ENCODE data around the gene SERF2.
A peak's percentile ranks its signal among the peaks of the same experiment; 100 is the strongest.

The SERF2 gene

GRCh38 chr15:43771816-43772215, 20.3 kb upstream of the SERF2 start:
- H3K4me3 ChIP-seq (ENCODE audit: low read length in 2 of 2): no peak overlapping the region
- no peaks in the 10 kb centered on the region for H3K9me3 ChIP-seq (ENCODE audit: control insufficient read depth in 2 of 2, low read length in 2 of 2)
- peaks cover 11 to 18% of the 10 kb centered on the region in 2 donors for H3K4me1 ChIP-seq (ENCODE audit: control insufficient read depth in 2 of 2, insufficient read depth in 2 of 2, low read length in 2 of 2)
- H3K27ac ChIP-seq (ENCODE audit: low read depth in 2 of 2, low read length in 2 of 2): no peak overlapping the region
- H3K27me3 ChIP-seq (ENCODE audit: control insufficient read depth in 2 of 2, insufficient read depth in 2 of 2, low read length in 2 of 2): no peaks in the 10 kb centered on the region
- no peak overlapping the region for H3K9ac ChIP-seq (ENCODE audit: low read depth in 1 of 2, low read length in 2 of 2)
- H3K36me3 ChIP-seq (ENCODE audit: control insufficient read depth in 2 of 2, insufficient read depth in 2 of 2, low read length in 2 of 2): peaks cover 56 to 69% of the 10 kb centered on the region in 2 donors

- no peaks in the 10 kb centered on the region for H3K9me3 ChIP-seq (ENCODE audit: control insufficient read depth in 2 of 2, low read length in 2 of 2)
- no peak overlapping the region for H3K27ac ChIP-seq (ENCODE audit: low read depth in 2 of 2, low read length in 2 of 2)
- H3K4me1 ChIP-seq (ENCODE audit: control insufficient read depth in 2 of 2, insufficient read depth in 2 of 2, low read length in 2 of 2): peaks cover 14 to 24% of the 10 kb centered on the region in 2 donors
- H3K36me3 ChIP-seq (ENCODE audit: control insufficient read depth in 2 of 2, insufficient read depth in 2 of 2, low read length in 2 of 2): peaks cover 54 to 62% of the 10 kb centered on the region in 2 donors
- H3K27me3 ChIP-seq (ENCODE audit: control insufficient read depth in 2 of 2, insufficient read depth in 2 of 2, low read length in 2 of 2): no peaks in the 10 kb centered on the region
- no peak overlapping the region for H3K4me3 ChIP-seq (ENCODE audit: low read length in 2 of 2)
- H3K9ac ChIP-seq (ENCODE audit: low read depth in 1 of 2, low read length in 2 of 2): no peak overlapping the region
Measured at GRCh38 chr15:43772624-43773023, 19.5 kb upstream of the SERF2 start.

GRCh38 chr15:43774062-43774461, 18.1 kb upstream of the SERF2 start:
- Histone ChIP-seq H3K27ac (ENCODE audit: low read depth in 2 of 2, low read length in 2 of 2) (no peak overlapping the region), H3K4me3 (ENCODE audit: low read length in 2 of 2) (no peak overlapping the region), H3K4me1 (ENCODE audit: control insufficient read depth in 2 of 2, insufficient read depth in 2 of 2, low read length in 2 of 2) (peaks cover 14 to 28% of the 10 kb centered on the region in 2 donors), H3K27me3 (ENCODE audit: control insufficient read depth in 2 of 2, insufficient read depth in 2 of 2, low read length in 2 of 2) (no peaks in the 10 kb centered on the region), H3K9me3 (ENCODE audit: control insufficient read depth in 2 of 2, low read length in 2 of 2) (no peaks in the 10 kb centered on the region), H3K9ac (ENCODE audit: low read depth in 1 of 2, low read length in 2 of 2) (no peak overlapping the region), H3K36me3 (ENCODE audit: control insufficient read depth in 2 of 2, insufficient read depth in 2 of 2, low read length in 2 of 2) (peaks cover 43 to 48% of the 10 kb centered on the region in 2 donors)

- Histone ChIP-seq H3K9ac (ENCODE audit: low read depth in 1 of 2, low read length in 2 of 2) (peak overlapping the region; percentile 82 to 99), H3K4me3 (ENCODE audit: low read length in 2 of 2) (peak overlapping the region; percentile 89 to 94), H3K36me3 (ENCODE audit: control insufficient read depth in 2 of 2, insufficient read depth in 2 of 2, low read length in 2 of 2) (peaks cover 30 to 35% of the 10 kb centered on the region in 2 donors), H3K4me1 (ENCODE audit: control insufficient read depth in 2 of 2, insufficient read depth in 2 of 2, low read length in 2 of 2) (peaks cover 14 to 28% of the 10 kb centered on the region in 2 donors), H3K27ac (ENCODE audit: low read depth in 2 of 2, low read length in 2 of 2) (peak overlapping the region; percentile 94 to 96), H3K9me3 (ENCODE audit: control insufficient read depth in 2 of 2, low read length in 2 of 2) (no peaks in the 10 kb centered on the region), H3K27me3 (ENCODE audit: control insufficient read depth in 2 of 2, insufficient read depth in 2 of 2, low read length in 2 of 2) (no peaks in the 10 kb centered on the region)
Measured at GRCh38 chr15:43775411-43775965, 16.6 kb upstream of the SERF2 start.

- Histone ChIP-seq H3K9me3 (ENCODE audit: control insufficient read depth in 2 of 2, low read length in 2 of 2) (no peaks in the 10 kb centered on the region), H3K27ac (ENCODE audit: low read depth in 2 of 2, low read length in 2 of 2) (peak overlapping the region; percentile 94 to 96), H3K27me3 (ENCODE audit: control insufficient read depth in 2 of 2, insufficient read depth in 2 of 2, low read length in 2 of 2) (no peaks in the 10 kb centered on the region), H3K4me1 (ENCODE audit: control insufficient read depth in 2 of 2, insufficient read depth in 2 of 2, low read length in 2 of 2) (peaks cover 14 to 28% of the 10 kb centered on the region in 2 donors), H3K9ac (ENCODE audit: low read depth in 1 of 2, low read length in 2 of 2) (peak overlapping the region; percentile 82 to 99), H3K36me3 (ENCODE audit: control insufficient read depth in 2 of 2, insufficient read depth in 2 of 2, low read length in 2 of 2) (peaks cover 28 to 29% of the 10 kb centered on the region in 2 donors), H3K4me3 (ENCODE audit: low read length in 2 of 2) (peak overlapping the region; percentile 89 to 94)
Measured at GRCh38 chr15:43776101-43776717, 15.9 kb upstream of the SERF2 start.

- Histone ChIP-seq H3K36me3 (ENCODE audit: control insufficient read depth in 2 of 2, insufficient read depth in 2 of 2, low read length in 2 of 2) (peaks cover 23 to 24% of the 10 kb centered on the region in 2 donors), H3K4me3 (ENCODE audit: low read length in 2 of 2) (peak within 1 kb of the TSS; percentile 89 to 94), H3K4me1 (ENCODE audit: control insufficient read depth in 2 of 2, insufficient read depth in 2 of 2, low read length in 2 of 2) (peaks cover 11 to 24% of the 10 kb centered on the region in 2 donors), H3K27ac (ENCODE audit: low read depth in 2 of 2, low read length in 2 of 2) (peak within 1 kb of the TSS; percentile 94 to 96), H3K9ac (ENCODE audit: low read depth in 1 of 2, low read length in 2 of 2) (peak within 1 kb of the TSS; percentile 89 to 99), H3K9me3 (ENCODE audit: control insufficient read depth in 2 of 2, low read length in 2 of 2) (no peaks in the 10 kb centered on the region), H3K27me3 (ENCODE audit: control insufficient read depth in 2 of 2, insufficient read depth in 2 of 2, low read length in 2 of 2) (no peaks in the 10 kb centered on the region)
Measured at GRCh38 chr15:43776718-43777266, 15.3 kb upstream of the SERF2 start, which contains the start of gene ELL3. Gene ELL3 (minus strand): TSS chr15:43776966. CDS start chr15:43776901, 65 bp downstream.

GRCh38 chr15:43777267-43777914, 14.7 kb upstream of the SERF2 start:
- Histone ChIP-seq H3K4me1 (ENCODE audit: control insufficient read depth in 2 of 2, insufficient read depth in 2 of 2, low read length in 2 of 2) (peaks cover 8 to 23% of the 10 kb centered on the region in 2 donors), H3K9ac (ENCODE audit: low read depth in 1 of 2, low read length in 2 of 2) (peak overlapping the region; percentile 89 to 94), H3K36me3 (ENCODE audit: control insufficient read depth in 2 of 2, insufficient read depth in 2 of 2, low read length in 2 of 2) (peaks cover 18 to 19% of the 10 kb centered on the region in 2 donors), H3K27ac (ENCODE audit: low read depth in 2 of 2, low read length in 2 of 2) (peak overlapping the region; percentile 94 to 96), H3K27me3 (ENCODE audit: control insufficient read depth in 2 of 2, insufficient read depth in 2 of 2, low read length in 2 of 2) (no peaks in the 10 kb centered on the region), H3K9me3 (ENCODE audit: control insufficient read depth in 2 of 2, low read length in 2 of 2) (no peaks in the 10 kb centered on the region), H3K4me3 (ENCODE audit: low read length in 2 of 2) (peak overlapping the region; percentile 83 to 89)

GRCh38 chr15:43779016-43779415, 13.1 kb upstream of the SERF2 start:
- no peaks in the 10 kb centered on the region for H3K27me3 ChIP-seq (ENCODE audit: control insufficient read depth in 2 of 2, insufficient read depth in 2 of 2, low read length in 2 of 2)
- peaks cover 5 to 6% of the 10 kb centered on the region in 2 donors for H3K36me3 ChIP-seq (ENCODE audit: control insufficient read depth in 2 of 2, insufficient read depth in 2 of 2, low read length in 2 of 2)
- H3K9ac ChIP-seq (ENCODE audit: low read depth in 1 of 2, low read length in 2 of 2): no peak overlapping the region
- H3K4me1 ChIP-seq (ENCODE audit: control insufficient read depth in 2 of 2, insufficient read depth in 2 of 2, low read length in 2 of 2): peaks cover 8 to 23% of the 10 kb centered on the region in 2 donors
- no peaks in the 10 kb centered on the region for H3K9me3 ChIP-seq (ENCODE audit: control insufficient read depth in 2 of 2, low read length in 2 of 2)
- no peak overlapping the region for H3K27ac ChIP-seq (ENCODE audit: low read depth in 2 of 2, low read length in 2 of 2)
- H3K4me3 ChIP-seq (ENCODE audit: low read length in 2 of 2): no peak overlapping the region

GRCh38 chr15:43789409-43789808, 2.7 kb upstream of the SERF2 start:
- Histone ChIP-seq H3K36me3 (ENCODE audit: control insufficient read depth in 2 of 2, insufficient read depth in 2 of 2, low read length in 2 of 2) (peaks cover 12 to 15% of the 10 kb centered on the region in 2 donors), H3K27ac (ENCODE audit: low read depth in 2 of 2, low read length in 2 of 2) (no peak overlapping the region), H3K4me1 (ENCODE audit: control insufficient read depth in 2 of 2, insufficient read depth in 2 of 2, low read length in 2 of 2) (peaks cover 17 to 20% of the 10 kb centered on the region in 2 donors), H3K27me3 (ENCODE audit: control insufficient read depth in 2 of 2, insufficient read depth in 2 of 2, low read length in 2 of 2) (no peaks in the 10 kb centered on the region), H3K9ac (ENCODE audit: low read depth in 1 of 2, low read length in 2 of 2) (no peak overlapping the region), H3K9me3 (ENCODE audit: control insufficient read depth in 2 of 2, low read length in 2 of 2) (no peaks in the 10 kb centered on the region), H3K4me3 (ENCODE audit: low read length in 2 of 2) (no peak overlapping the region)

Data from mucosa of rectum (tissue), 2 donors.